Osteoblast (primary cell): ENCODE results near the gene GALNT10. TPM values are rescaled to one million over a fixed set of nuclear protein-coding genes. Genes with fewer than 3 reads are reported as not detected.
A peak's percentile ranks its signal among the peaks of the same experiment; 100 is the strongest.

Experiments
- DNase-seq: peaks from one replicate; pipeline ENCODE4 v3.0.0; 2011; ENCODE audit warnings: low spot score, mixed read lengths; ENCODE audit not compliant: insufficient read length; ENCODE audit errors: missing footprints
- H2AFZ ChIP-seq: 2 replicates; pipeline ENCODE4 v1.6.0; 2011; ENCODE audit warnings: mild to moderate bottlenecking, low read length
- H3K27ac ChIP-seq: 2 replicates; pipeline ENCODE4 v1.5.1; 2011; ENCODE audit warnings: mild to moderate bottlenecking, low read depth, low read length, moderate library complexity
- H3K27me3 ChIP-seq: 2 replicates; pipeline ENCODE4 v1.6.0; 2012; ENCODE audit warnings: mild to moderate bottlenecking, control low read depth, inconsistent platforms, low read length, moderate library complexity; ENCODE audit not compliant: insufficient read depth
- H3K36me3 ChIP-seq: 2 replicates; pipeline ENCODE4 v1.5.1; 2011; ENCODE audit warnings: mild to moderate bottlenecking, low read length, control low read depth, moderate library complexity; ENCODE audit not compliant: insufficient read depth
- H3K4me1 ChIP-seq: 2 replicates; pipeline ENCODE4 v1.5.1; 2011; ENCODE audit warnings: mild to moderate bottlenecking, low read length, control low read depth, moderate library complexity; ENCODE audit not compliant: insufficient read depth
- H3K4me2 ChIP-seq: 2 replicates; pipeline ENCODE4 v1.6.0; 2011; ENCODE audit warnings: mild to moderate bottlenecking, low read length; ENCODE audit not compliant: insufficient read depth
- H3K4me3 ChIP-seq: fragments of 200-600 bp; sonication (generic); 3 replicates; pipeline ENCODE4 v1.5.1; 2012; ENCODE audit warnings: mild to moderate bottlenecking, low read length, inconsistent platforms; ENCODE audit not compliant: insufficient read depth
- H3K79me2 ChIP-seq: 2 replicates; pipeline ENCODE4 v1.6.0; 2012; ENCODE audit warnings: mild to moderate bottlenecking, low read length, control low read depth, inconsistent platforms; ENCODE audit not compliant: insufficient read depth
- H3K9me3 ChIP-seq: 2 replicates; pipeline ENCODE4 v1.5.1; 2011; ENCODE audit warnings: low read depth, low read length, control low read depth
- H4K20me1 ChIP-seq: 2 replicates; pipeline ENCODE4 v1.6.0; 2012; ENCODE audit warnings: mild to moderate bottlenecking, low read length, control low read depth; ENCODE audit not compliant: insufficient read depth
- CTCF ChIP-seq: IDR thresholded peaks from 2 replicates; pipeline ENCODE4 v1.5.1; 2011; ENCODE audit warnings: mild to moderate bottlenecking, low read depth, low read length, moderate library complexity; ENCODE audit errors: extremely low read depth
- total RNA-seq: library from RNA; depleted of rRNA; stranded (reverse); fragments of >200 nt; gene quantifications from 2 replicates; pipeline ENCODE4 v1.2.3, GENCODE V29; 2012

Gene GALNT10
- total RNA-seq, 1 donor, result 62.2 TPM

GRCh38 chr5:154157483-154158378 is 32.8 kb upstream of the GALNT10 start:
- H3K4me3 ChIP-seq, result no peak overlapping the region
- H3K9me3 ChIP-seq, result no peaks in the 10 kb centered on the region
- no peaks in the 10 kb centered on the region for H3K36me3 ChIP-seq
- no peak overlapping the region for H3K4me2 ChIP-seq
- no peak for TF ChIP-seq CTCF
- H3K27ac ChIP-seq, result no peak overlapping the region
- no peaks in the 10 kb centered on the region for H3K4me1 ChIP-seq
- H2AFZ ChIP-seq, result no peak overlapping the region
- no peak for DNase-seq
- peaks cover 4% of the 10 kb centered on the region for H3K27me3 ChIP-seq
- H4K20me1 ChIP-seq, result no peaks in the 10 kb centered on the region
- no peaks in the 10 kb centered on the region for H3K79me2 ChIP-seq

GRCh38 chr5:154158379-154158737 is 32.2 kb upstream of the GALNT10 start:
- H3K4me1 ChIP-seq, result no peaks in the 10 kb centered on the region
- no peak for TF ChIP-seq CTCF

GRCh38 chr5:154159343-154159742 is 31.2 kb upstream of the GALNT10 start:
- H3K79me2 ChIP-seq, result no peaks in the 10 kb centered on the region
- no peak overlapping the region for H3K4me3 ChIP-seq
- H3K27me3 ChIP-seq, result peaks cover 9% of the 10 kb centered on the region
- H3K4me1 ChIP-seq, result no peaks in the 10 kb centered on the region
- H3K4me2 ChIP-seq, result no peak overlapping the region
- DNase-seq, result peak; percentile 77
- no peak overlapping the region for H3K27ac ChIP-seq
- H3K9me3 ChIP-seq, result no peaks in the 10 kb centered on the region
- H2AFZ ChIP-seq, result no peak overlapping the region
- TF ChIP-seq CTCF, result no peak
- no peaks in the 10 kb centered on the region for H4K20me1 ChIP-seq
- H3K36me3 ChIP-seq, result no peaks in the 10 kb centered on the region

More at GRCh38 chr5:154158379-154158737, 32.2 kb upstream of the GALNT10 start:
- Histone ChIP-seq H3K4me3 (no peak overlapping the region), H3K79me2 (no peaks in the 10 kb centered on the region), H3K36me3 (no peaks in the 10 kb centered on the region), H3K4me2 (no peak overlapping the region), H3K9me3 (no peaks in the 10 kb centered on the region), H3K27ac (no peak overlapping the region), H4K20me1 (no peaks in the 10 kb centered on the region), H3K27me3 (peaks cover 7% of the 10 kb centered on the region), H2AFZ (no peak overlapping the region)
- no peak for DNase-seq

- Histone ChIP-seq H3K27ac (no peak overlapping the region), H4K20me1 (no peaks in the 10 kb centered on the region), H3K27me3 (peaks cover 16% of the 10 kb centered on the region), H3K36me3 (no peaks in the 10 kb centered on the region), H2AFZ (no peak overlapping the region), H3K79me2 (no peaks in the 10 kb centered on the region), H3K4me1 (no peaks in the 10 kb centered on the region), H3K4me3 (no peak overlapping the region), H3K4me2 (no peak overlapping the region), H3K9me3 (no peaks in the 10 kb centered on the region)
- TF ChIP-seq CTCF, result no peak
- DNase-seq, result no peak
These were observed 27.9 kb upstream of the GALNT10 start for GRCh38 chr5:154162539-154163151.
